Measurements from ENCODE around the gene SOX9. TPM values are rescaled to one million over a fixed set of nuclear protein-coding genes. Genes with fewer than 3 reads are reported as not detected.

The SOX9 gene
- total RNA-seq, 1 experiment from 2014 or later: 15.8 TPM

GRCh38 chr17:72162569-72162968 is 41.7 kb downstream of the SOX9 start:
- no peak for DNase-seq (ENCODE audit: low spot score)

DNA sequence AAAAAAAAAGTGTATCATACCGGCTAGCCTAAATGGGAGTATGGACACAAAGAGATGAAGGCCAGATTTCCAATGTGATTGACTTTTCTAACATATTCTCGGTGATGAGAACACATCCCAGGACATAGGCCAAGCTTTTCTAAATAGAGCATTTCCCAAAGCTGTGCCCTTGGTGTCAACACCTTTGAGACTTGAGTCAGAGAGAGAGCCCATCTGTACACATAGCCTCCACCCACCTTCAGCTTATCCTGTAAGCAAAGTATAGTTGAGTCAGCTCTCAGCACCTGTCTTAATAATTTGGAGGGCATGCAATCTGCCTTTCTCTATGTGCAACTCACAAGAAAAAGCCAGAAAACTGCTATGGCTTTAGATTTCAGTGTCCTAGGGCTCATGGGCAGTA is 42.7 kb downstream of the SOX9 start:
- no peak for DNase-seq (ENCODE audit: low spot score)

- DNase-seq (ENCODE audit: low spot score): no peak
These were observed 43.4 kb downstream of the SOX9 start for GRCh38 chr17:72164158-72164739.

GRCh38 chr17:72165192-72165866 is 44.5 kb downstream of the SOX9 start:
- DNase-seq (ENCODE audit: low spot score): no peak

- no peak for DNase-seq (ENCODE audit: low spot score)
These were observed 45.1 kb downstream of the SOX9 start for GRCh38 chr17:72165867-72166439.

- no peak for DNase-seq (ENCODE audit: low spot score)
These were observed 46.8 kb downstream of the SOX9 start for GRCh38 chr17:72167593-72167992.

GRCh38 chr17:72169823-72170222 is 49.0 kb downstream of the SOX9 start:
- DNase-seq (ENCODE audit: low spot score): no peak

DNA sequence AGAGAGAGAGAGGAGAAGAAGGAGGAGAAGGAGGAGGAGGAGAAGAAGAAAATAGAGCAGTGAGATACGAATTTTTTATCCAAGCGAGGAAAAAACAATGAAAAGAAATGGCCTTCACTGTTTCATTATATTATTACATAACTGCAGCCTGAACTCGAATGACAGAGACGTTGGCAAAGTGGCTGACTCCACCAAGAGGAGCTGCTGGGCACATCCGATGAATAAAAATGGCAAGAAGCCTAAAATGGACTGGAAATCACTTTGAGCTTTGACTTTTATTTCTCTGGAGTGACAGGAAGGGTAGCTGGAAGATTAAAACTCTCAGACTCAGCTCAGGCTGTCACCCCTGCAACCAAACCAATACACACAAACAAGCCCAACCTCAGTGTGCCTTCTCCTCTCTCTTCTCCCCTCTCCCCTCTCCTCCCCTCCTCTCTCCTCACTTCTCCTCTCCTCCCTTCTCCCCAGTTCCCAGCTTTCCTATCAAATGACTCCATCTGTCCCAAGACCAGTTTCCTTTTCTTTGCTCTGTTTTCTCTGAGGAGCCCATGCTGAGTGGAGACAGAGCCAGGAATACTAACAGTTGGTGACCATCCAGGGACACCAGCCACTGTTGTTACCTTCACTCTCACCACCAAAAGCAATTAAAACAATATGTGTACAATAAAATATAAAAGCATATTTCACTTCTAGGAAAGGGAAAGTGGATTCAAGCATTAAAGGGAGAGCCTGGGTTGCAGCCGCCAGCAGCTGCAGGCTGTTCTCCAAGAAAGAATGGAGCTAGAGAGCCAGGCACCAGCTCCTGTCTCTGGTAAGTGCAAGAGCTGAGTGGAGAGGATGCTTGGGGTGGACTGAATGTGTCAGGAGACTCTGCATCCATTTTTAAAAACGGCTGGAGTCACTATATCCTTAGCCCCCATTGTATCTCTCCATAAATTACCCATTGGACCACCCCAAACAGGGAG is 51.2 kb downstream of the SOX9 start:
- no peak for DNase-seq (ENCODE audit: low spot score)

GRCh38 chr17:72173499-72174116 is 52.8 kb downstream of the SOX9 start:
- DNase-seq (ENCODE audit: low spot score): no peak

DNA sequence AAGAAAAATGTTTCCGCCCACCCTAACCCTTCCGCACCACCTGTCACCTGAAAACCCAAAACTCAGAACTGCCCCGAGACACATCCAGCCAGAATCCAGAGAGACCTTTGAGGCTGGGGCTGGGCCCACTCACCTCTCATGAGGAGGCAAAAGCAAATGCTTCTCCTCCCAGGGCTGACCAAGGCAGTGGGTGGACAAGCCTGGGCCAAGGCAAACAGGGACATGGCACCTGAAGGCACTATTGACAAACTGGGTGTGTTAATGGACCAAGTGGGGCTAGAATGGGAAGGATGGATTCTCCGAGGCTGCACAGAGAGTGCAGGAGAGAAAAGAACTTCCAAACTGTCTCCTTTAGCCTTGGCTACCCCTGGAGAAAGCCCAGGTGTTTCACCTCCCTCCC is 54.4 kb downstream of the SOX9 start:
- DNase-seq (ENCODE audit: low spot score): no peak

Data from H4 (cell line).